ENCODE data around the gene DEXI. TPM values are rescaled to one million over a fixed set of nuclear protein-coding genes. Genes with fewer than 3 reads are reported as not detected.

DEXI gene
- total RNA-seq, 1 donor from 2014 or later = 35.6 TPM

GRCh38 chr16:10972819-10973464, 30.7 kb upstream of the DEXI start:
- DNase-seq (ENCODE audit: low read depth, low spot score) = no peak
- H3K4me1 Mint-ChIP-seq = peaks cover 27% of the 10 kb centered on the region
- H3K4me3 Mint-ChIP-seq = no peak overlapping the region
- no peak for TF ChIP-seq CTCF (conservative IDR thresholded peaks at IDR 0.05)
- no peaks in the 10 kb centered on the region for H3K9me3 Mint-ChIP-seq
- peak overlapping the region; percentile 31 for H3K27ac Mint-ChIP-seq (ENCODE audit: unreplicated experiment)
- H3K36me3 Mint-ChIP-seq (ENCODE audit: low read depth) = no peaks in the 10 kb centered on the region
- H3K27me3 Mint-ChIP-seq (ENCODE audit: low read depth) = no peaks in the 10 kb centered on the region

- TF ChIP-seq CTCF (conservative IDR thresholded peaks at IDR 0.05) = no peak
- Mint-ChIP-seq H3K36me3 (ENCODE audit: low read depth) (no peaks in the 10 kb centered on the region), H3K27me3 (ENCODE audit: low read depth) (no peaks in the 10 kb centered on the region), H3K9me3 (no peaks in the 10 kb centered on the region), H3K4me3 (no peak overlapping the region), H3K27ac (ENCODE audit: unreplicated experiment) (no peak overlapping the region), H3K4me1 (peaks cover 27% of the 10 kb centered on the region)
- no peak for DNase-seq (ENCODE audit: low read depth, low spot score)
Observed at GRCh38 chr16:10972108-10972818, 30.0 kb upstream of the DEXI start.

- Mint-ChIP-seq H3K27ac (ENCODE audit: unreplicated experiment) (no peak overlapping the region), H3K9me3 (no peaks in the 10 kb centered on the region), H3K4me1 (peaks cover 22% of the 10 kb centered on the region), H3K27me3 (ENCODE audit: low read depth) (no peaks in the 10 kb centered on the region), H3K36me3 (ENCODE audit: low read depth) (no peaks in the 10 kb centered on the region), H3K4me3 (no peak overlapping the region)
- TF ChIP-seq CTCF (conservative IDR thresholded peaks at IDR 0.05) = peak; percentile 92
- peak; percentile 52 for DNase-seq (ENCODE audit: low read depth, low spot score)
Observed at GRCh38 chr16:10971560-10971961, 29.3 kb upstream of the DEXI start.

GRCh38 chr16:10970065-10970464, 27.8 kb upstream of the DEXI start:
- no peaks in the 10 kb centered on the region for H3K36me3 Mint-ChIP-seq (ENCODE audit: low read depth)
- H3K9me3 Mint-ChIP-seq = no peaks in the 10 kb centered on the region
- DNase-seq (ENCODE audit: low read depth, low spot score) = no peak
- peaks cover 17% of the 10 kb centered on the region for H3K4me1 Mint-ChIP-seq
- no peaks in the 10 kb centered on the region for H3K27me3 Mint-ChIP-seq (ENCODE audit: low read depth)
- no peak for TF ChIP-seq CTCF (conservative IDR thresholded peaks at IDR 0.05)
- H3K27ac Mint-ChIP-seq (ENCODE audit: unreplicated experiment) = no peak overlapping the region
- no peak overlapping the region for H3K4me3 Mint-ChIP-seq

- Mint-ChIP-seq H3K4me1 (peaks cover 17% of the 10 kb centered on the region), H3K9me3 (no peaks in the 10 kb centered on the region), H3K4me3 (no peak overlapping the region), H3K27me3 (ENCODE audit: low read depth) (no peaks in the 10 kb centered on the region), H3K36me3 (ENCODE audit: low read depth) (no peaks in the 10 kb centered on the region), H3K27ac (ENCODE audit: unreplicated experiment) (no peak overlapping the region)
- no peak for TF ChIP-seq CTCF (conservative IDR thresholded peaks at IDR 0.05)
- DNase-seq (ENCODE audit: low read depth, low spot score) = no peak
Observed at GRCh38 chr16:10969615-10970014, 27.3 kb upstream of the DEXI start.

All from neural crest cell (in vitro differentiated cells).